RWPE2 (cell line): ENCODE data around the gene ITGB1BP2.

Experiments
- ATAC-seq: fragments of 200-7000 bp; cut with Tn5 transposase; 3 replicates; pipeline ENCODE4 v1.9.1; 2021; ENCODE audit warnings: low read depth
- DNase-seq: peaks from one replicate; pipeline ENCODE4 v3.0.0-alpha.2; 2020; ENCODE audit warnings: low spot score
- H3K27ac ChIP-seq: fragments of 450-650 bp; 2 replicates; pipeline ENCODE4 v1.5.1; 2017; ENCODE audit warnings: mild to moderate bottlenecking; ENCODE audit not compliant: poor library complexity, severe bottlenecking
- H3K27me3 ChIP-seq: fragments of 250-450 bp; sonication (Bioruptor Pico); 2 replicates; pipeline ENCODE4 v1.5.1; 2021; ENCODE audit warnings: mild to moderate bottlenecking, moderate library complexity; ENCODE audit not compliant: insufficient read depth, poor library complexity, severe bottlenecking
- H3K36me3 ChIP-seq: fragments of 250-450 bp; sonication (Bioruptor Pico); 2 replicates; pipeline ENCODE4 v1.5.1; 2020; ENCODE audit warnings: low read depth, mild to moderate bottlenecking, moderate library complexity
- H3K4me1 ChIP-seq: fragments of 250-450 bp; sonication (Bioruptor Pico); 2 replicates; pipeline ENCODE4 v1.5.1; 2021; ENCODE audit warnings: mild to moderate bottlenecking, moderate library complexity; ENCODE audit not compliant: insufficient read depth, poor library complexity, severe bottlenecking
- H3K4me3 ChIP-seq: fragments of 250-450 bp; sonication (Bioruptor Pico); 2 replicates; pipeline ENCODE4 v1.5.1; 2021; ENCODE audit warnings: mild to moderate bottlenecking, moderate library complexity; ENCODE audit not compliant: severe bottlenecking
- H3K9me3 ChIP-seq: fragments of 250-450 bp; sonication (Bioruptor Pico); 2 replicates; pipeline ENCODE4 v1.5.1; 2021; ENCODE audit warnings: mild to moderate bottlenecking, moderate library complexity; ENCODE audit not compliant: severe bottlenecking
- CTCF ChIP-seq: fragments of 450-650 bp; IDR thresholded peaks from one replicate; pipeline ENCODE4 v1.5.1; 2017; ENCODE audit warnings: mild to moderate bottlenecking, moderate library complexity; ENCODE audit not compliant: poor library complexity, severe bottlenecking

Gene ITGB1BP2

GRCh38 chrX:71282514-71283402 lies 18.8 kb upstream of the ITGB1BP2 start:
- ATAC-seq (peak; percentile 62), DNase-seq (no peak)
- Histone ChIP-seq H3K27me3 (no peaks in the 10 kb centered on the region), H3K36me3 (peaks cover 33% of the 10 kb centered on the region), H3K9me3 (no peaks in the 10 kb centered on the region), H3K4me1 (peaks cover 5% of the 10 kb centered on the region), H3K27ac (peak overlapping the region; percentile 70), H3K4me3 (peak overlapping the region; percentile 48)
- no peak for TF ChIP-seq CTCF

- Histone ChIP-seq H3K27ac (peak within 1 kb of the TSS; percentile 70), H3K36me3 (peaks cover 36% of the 10 kb centered on the region), H3K9me3 (no peaks in the 10 kb centered on the region), H3K4me3 (peak within 1 kb of the TSS; percentile 48), H3K4me1 (peaks cover 5% of the 10 kb centered on the region), H3K27me3 (no peaks in the 10 kb centered on the region)
- peak; percentile 75 for DNase-seq
- TF ChIP-seq CTCF, result peak; percentile 15
- ATAC-seq, result peak; percentile 87
These were observed 18.0 kb upstream of the ITGB1BP2 start, which contains the start of gene NONO for GRCh38 chrX:71283403-71284143. TSS of gene NONO (plus strand) at chrX:71283635. CDS start at chrX:71290638, 7,003 bp downstream.

- Histone ChIP-seq H3K4me1 (peaks cover 5% of the 10 kb centered on the region), H3K36me3 (peaks cover 52% of the 10 kb centered on the region), H3K27me3 (no peaks in the 10 kb centered on the region), H3K9me3 (no peaks in the 10 kb centered on the region), H3K4me3 (peak overlapping the region; percentile 48), H3K27ac (no peak overlapping the region)
- no peak for TF ChIP-seq CTCF
- DNase-seq, result no peak
- ATAC-seq, result no peak
These were observed 15.6 kb upstream of the ITGB1BP2 start for GRCh38 chrX:71285929-71286328.

DNA sequence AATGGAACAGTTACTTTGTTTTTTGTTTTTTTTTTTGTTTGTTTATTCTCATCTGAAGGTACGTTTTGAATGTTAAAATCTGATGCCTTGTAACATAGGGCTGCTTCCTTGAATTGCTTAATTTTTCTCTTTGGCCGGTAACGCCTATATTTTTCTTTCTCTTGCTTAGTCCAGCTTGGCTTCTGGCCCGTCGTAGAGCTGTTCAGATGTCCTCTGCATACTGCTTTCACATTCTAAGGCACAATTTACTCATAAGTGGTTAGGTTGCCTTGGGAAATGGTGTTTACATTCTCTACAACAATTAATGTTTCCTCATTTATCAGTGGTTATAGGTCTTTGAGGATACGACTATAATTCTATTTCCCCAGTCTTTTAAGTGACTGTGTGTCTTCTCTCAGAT lies 10.2 kb upstream of the ITGB1BP2 start:
- Histone ChIP-seq H3K27me3 (no peaks in the 10 kb centered on the region), H3K4me1 (peaks cover 4% of the 10 kb centered on the region), H3K36me3 (peaks cover 81% of the 10 kb centered on the region), H3K9me3 (no peaks in the 10 kb centered on the region), H3K27ac (no peak overlapping the region), H3K4me3 (no peak overlapping the region)
- DNase-seq (no peak), ATAC-seq (no peak)
- TF ChIP-seq CTCF, result no peak
